Measurements from ENCODE around the gene NTRK2.

DNA sequence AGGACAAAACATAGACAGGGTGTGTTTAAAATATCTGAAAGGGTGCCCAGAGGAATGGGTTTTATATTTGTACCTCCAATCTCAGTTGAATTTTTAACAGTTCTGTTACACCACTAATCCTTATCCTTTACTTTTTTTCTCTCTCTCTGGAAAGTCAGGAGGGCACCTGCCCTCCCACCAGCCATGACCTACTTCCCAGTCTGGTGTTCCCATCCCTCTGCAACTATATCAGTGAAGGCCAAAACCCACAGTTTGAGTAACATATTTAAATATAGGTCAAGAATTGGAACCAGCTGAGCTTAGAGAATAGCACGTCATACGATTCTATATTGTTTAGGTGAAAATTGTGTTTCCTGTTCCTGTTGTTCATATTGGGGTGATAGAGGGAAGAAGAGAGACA lies 229.8 kb downstream of the NTRK2 start:
- no peak for TF ChIP-seq POLR2AphosphoS5 (IDR thresholded peaks at IDR 0.05)
- no peak for TF ChIP-seq POLR2A (IDR thresholded peaks at IDR 0.05)

Measured in upper lobe of left lung (tissue), 4 donors.